Ascending aorta (tissue), 2 donors: ENCODE data around the gene MCOLN1. TPM values are rescaled to one million over a fixed set of nuclear protein-coding genes. Genes with fewer than 3 reads are reported as not detected.

Experiments
- DNase-seq, 2 donors: peaks; one replicate each; pipeline ENCODE4 v3.0.0-alpha.2; 2019; ENCODE audit warnings: low spot score in 2 of 2
- H3K27ac ChIP-seq, 2 donors: fragments of 200-600 bp; sonication (generic); one replicate each; pipeline ENCODE4 v1.5.1; 2016 to 2017; ENCODE audit warnings: mild to moderate bottlenecking in 1 of 2
- H3K27me3 ChIP-seq: fragments of 200-600 bp; sonication (generic); one replicate; pipeline ENCODE4 v1.5.1; 2017
- H3K36me3 ChIP-seq, 2 donors: fragments of 200-600 bp; sonication (generic); one replicate each; pipeline ENCODE4 v1.5.1; 2016
- H3K4me1 ChIP-seq, 2 donors: fragments of 200-600 bp; sonication (generic); one replicate each; pipeline ENCODE4 v1.5.1; 2016 to 2017; ENCODE audit warnings: mild to moderate bottlenecking in 1 of 2
- H3K4me3 ChIP-seq, 2 donors: fragments of 200-600 bp; sonication (generic); one replicate each; pipeline ENCODE4 v1.5.1; 2016 to 2017; ENCODE audit warnings: mild to moderate bottlenecking in 1 of 2
- H3K9me3 ChIP-seq, 2 donors: fragments of 200-600 bp; sonication (generic); one replicate each; pipeline ENCODE4 v1.5.1; 2016
- intact Hi-C: fragments of 100-400 bp; cut with DNase I; formaldehyde crosslinking; loops from one replicate; pipeline ENCODE4 v1.15.1; 2023
- total RNA-seq: library from RNA; depleted of rRNA; stranded (reverse); fragments of >200 nt; gene quantifications from one replicate; pipeline ENCODE4 v1.1.0, GENCODE V29; 2016
- TF ChIP-seq, protein P1 (sequence below), 3 experiments: fragments of 200-600 bp in 2 of 3; fragments of 450-650 bp in 1 of 3; sonication (generic) in 2 of 3; IDR thresholded peaks; one replicate each; pipeline ENCODE4 v1.5.1; 2016 to 2019; ENCODE audit warnings: antibody characterized with exemption in 3 of 3, mild to moderate bottlenecking in 1 of 3, moderate library complexity in 1 of 3

Gene MCOLN1
- total RNA-seq, 1 donor from 2014 or later = 11.9 TPM

DNA sequence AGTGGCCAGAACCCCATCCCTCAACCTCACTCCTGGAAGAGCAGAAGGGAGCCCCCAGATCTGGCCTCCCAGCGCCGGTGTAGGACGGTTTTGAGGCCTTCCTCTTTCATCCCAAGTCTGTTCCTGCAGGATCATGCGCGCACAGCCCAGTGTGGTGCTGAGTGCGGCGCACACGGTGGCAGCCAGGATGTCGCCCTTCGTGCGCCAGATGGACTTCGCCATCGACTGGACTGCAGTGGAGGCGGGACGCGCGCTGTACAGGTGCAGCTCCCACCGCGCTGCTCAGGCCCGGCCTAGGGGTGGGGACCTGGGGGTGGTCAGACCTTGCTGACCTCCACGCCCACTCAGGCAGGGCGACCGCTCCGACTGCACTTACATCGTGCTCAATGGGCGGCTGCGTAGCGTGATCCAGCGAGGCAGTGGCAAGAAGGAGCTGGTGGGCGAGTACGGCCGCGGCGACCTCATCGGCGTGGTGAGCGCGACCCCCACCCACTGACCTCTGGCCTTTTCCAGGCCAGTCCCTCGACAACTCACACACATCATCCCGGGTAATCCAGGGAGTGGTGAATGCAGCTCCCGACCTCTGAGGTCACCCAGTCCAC, 27.8 kb downstream of the MCOLN1 start:
- no peak overlapping the region for H3K4me3 ChIP-seq
- no peak for DNase-seq
- no peaks in the 10 kb centered on the region for H3K9me3 ChIP-seq
- H3K27ac ChIP-seq = no peak overlapping the region
- H3K4me1 ChIP-seq = no peaks in the 10 kb centered on the region
- intact Hi-C loops = no loop called here
- peaks cover 38 to 44% of the 10 kb centered on the region in 2 donors for H3K36me3 ChIP-seq
- H3K27me3 ChIP-seq = no peaks in the 10 kb centered on the region
- TF ChIP-seq, protein P1, sequence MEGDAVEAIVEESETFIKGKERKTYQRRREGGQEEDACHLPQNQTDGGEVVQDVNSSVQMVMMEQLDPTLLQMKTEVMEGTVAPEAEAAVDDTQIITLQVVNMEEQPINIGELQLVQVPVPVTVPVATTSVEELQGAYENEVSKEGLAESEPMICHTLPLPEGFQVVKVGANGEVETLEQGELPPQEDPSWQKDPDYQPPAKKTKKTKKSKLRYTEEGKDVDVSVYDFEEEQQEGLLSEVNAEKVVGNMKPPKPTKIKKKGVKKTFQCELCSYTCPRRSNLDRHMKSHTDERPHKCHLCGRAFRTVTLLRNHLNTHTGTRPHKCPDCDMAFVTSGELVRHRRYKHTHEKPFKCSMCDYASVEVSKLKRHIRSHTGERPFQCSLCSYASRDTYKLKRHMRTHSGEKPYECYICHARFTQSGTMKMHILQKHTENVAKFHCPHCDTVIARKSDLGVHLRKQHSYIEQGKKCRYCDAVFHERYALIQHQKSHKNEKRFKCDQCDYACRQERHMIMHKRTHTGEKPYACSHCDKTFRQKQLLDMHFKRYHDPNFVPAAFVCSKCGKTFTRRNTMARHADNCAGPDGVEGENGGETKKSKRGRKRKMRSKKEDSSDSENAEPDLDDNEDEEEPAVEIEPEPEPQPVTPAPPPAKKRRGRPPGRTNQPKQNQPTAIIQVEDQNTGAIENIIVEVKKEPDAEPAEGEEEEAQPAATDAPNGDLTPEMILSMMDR (IDR thresholded peaks at IDR 0.05) = no peak

DNA sequence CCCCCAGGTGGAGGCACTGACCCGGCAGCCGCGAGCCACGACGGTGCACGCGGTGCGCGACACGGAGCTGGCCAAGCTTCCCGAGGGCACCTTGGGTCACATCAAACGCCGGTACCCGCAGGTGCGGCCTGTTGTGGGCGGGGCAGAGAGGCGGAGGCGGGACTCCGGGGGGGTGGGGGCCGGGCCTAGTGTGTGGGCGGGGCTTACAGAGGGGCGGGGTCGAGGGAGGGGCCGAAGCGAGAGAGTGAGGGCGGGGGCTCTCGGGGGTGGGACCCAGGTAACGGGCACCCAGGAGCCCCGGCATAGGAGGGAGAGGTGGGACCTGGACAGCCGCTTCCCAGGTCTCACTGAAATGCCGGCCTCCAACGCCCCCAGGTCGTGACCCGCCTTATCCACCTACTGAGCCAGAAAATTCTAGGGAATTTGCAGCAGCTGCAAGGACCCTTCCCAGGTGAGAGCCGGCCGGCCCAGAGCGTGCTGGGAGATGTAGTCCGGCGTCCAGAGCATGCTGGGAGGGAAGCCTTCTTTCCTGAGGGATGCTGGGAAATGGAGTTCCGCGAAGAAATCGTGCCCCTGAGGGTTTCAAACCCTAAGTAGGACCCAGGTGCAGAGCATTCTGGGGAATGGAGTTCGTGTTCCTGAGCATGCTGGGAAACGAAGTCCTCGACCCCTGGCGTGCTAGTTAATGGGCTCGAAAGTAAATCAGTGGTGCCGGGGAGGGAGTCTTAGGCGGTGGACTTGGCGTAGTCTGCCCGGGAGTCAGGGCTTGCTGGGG, 28.8 kb downstream of the MCOLN1 start:
- H3K4me1 ChIP-seq = no peaks in the 10 kb centered on the region
- no peaks in the 10 kb centered on the region for H3K27me3 ChIP-seq
- no peak overlapping the region for H3K27ac ChIP-seq
- peak overlapping the region in 1 of 2 donors; percentile 14 for H3K4me3 ChIP-seq
- DNase-seq = peak in 1 of 2 donors; percentile 77
- intact Hi-C loops = loop anchor here (1.0 kb wide), 1 partner anchor 16 kb away; the partner anchor contains the start of gene PNPLA6
- H3K9me3 ChIP-seq = no peaks in the 10 kb centered on the region
- TF ChIP-seq, protein P1 (IDR thresholded peaks at IDR 0.05) = no peak
- peaks cover 46 to 52% of the 10 kb centered on the region in 2 donors for H3K36me3 ChIP-seq

DNA sequence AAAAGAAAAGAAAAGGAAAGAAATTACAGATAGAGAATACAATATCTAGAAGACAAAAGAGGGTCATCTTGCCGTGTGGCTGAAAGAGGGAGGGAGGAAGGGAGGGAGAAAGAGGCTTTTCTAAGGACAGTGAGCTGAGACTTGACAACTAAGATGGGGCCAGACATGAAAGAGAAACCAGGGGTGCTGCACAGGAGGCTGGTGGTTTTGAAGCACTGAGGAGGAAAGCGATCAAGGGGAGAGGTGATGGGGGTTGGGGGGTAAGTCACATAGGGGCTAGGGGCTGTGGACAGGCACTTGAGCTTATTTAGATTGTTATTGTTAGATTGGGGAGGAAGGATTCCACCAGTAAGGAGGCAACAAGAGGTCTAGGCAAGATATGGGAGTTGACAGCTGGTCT, 30.4 kb downstream of the MCOLN1 start:
- intact Hi-C loops = no loop called here
- TF ChIP-seq, protein P1 (IDR thresholded peaks at IDR 0.05) = no peak
- no peak overlapping the region for H3K27ac ChIP-seq
- no peaks in the 10 kb centered on the region for H3K9me3 ChIP-seq
- H3K27me3 ChIP-seq = no peaks in the 10 kb centered on the region
- H3K4me1 ChIP-seq = no peaks in the 10 kb centered on the region
- DNase-seq = no peak
- peaks cover 62 to 63% of the 10 kb centered on the region in 2 donors for H3K36me3 ChIP-seq
- H3K4me3 ChIP-seq = no peak overlapping the region

DNA sequence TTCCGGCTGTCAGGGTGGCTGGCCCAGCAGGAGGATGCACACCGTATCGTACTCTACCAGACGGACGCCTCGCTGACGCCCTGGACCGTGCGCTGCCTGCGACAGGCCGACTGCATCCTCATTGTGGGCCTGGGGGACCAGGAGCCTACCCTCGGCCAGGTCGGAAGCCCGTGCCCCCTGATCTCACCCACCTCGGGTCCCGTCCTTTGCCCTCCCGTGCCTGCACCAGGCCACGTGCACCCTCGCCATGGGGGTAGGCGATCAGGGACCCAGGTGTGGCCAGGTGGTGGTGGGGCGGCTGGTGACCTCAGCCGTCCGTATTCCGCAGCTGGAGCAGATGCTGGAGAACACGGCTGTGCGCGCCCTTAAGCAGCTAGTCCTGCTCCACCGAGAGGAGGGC, 32.1 kb downstream of the MCOLN1 start:
- TF ChIP-seq, protein P1 (IDR thresholded peaks at IDR 0.05) = no peak

DNA sequence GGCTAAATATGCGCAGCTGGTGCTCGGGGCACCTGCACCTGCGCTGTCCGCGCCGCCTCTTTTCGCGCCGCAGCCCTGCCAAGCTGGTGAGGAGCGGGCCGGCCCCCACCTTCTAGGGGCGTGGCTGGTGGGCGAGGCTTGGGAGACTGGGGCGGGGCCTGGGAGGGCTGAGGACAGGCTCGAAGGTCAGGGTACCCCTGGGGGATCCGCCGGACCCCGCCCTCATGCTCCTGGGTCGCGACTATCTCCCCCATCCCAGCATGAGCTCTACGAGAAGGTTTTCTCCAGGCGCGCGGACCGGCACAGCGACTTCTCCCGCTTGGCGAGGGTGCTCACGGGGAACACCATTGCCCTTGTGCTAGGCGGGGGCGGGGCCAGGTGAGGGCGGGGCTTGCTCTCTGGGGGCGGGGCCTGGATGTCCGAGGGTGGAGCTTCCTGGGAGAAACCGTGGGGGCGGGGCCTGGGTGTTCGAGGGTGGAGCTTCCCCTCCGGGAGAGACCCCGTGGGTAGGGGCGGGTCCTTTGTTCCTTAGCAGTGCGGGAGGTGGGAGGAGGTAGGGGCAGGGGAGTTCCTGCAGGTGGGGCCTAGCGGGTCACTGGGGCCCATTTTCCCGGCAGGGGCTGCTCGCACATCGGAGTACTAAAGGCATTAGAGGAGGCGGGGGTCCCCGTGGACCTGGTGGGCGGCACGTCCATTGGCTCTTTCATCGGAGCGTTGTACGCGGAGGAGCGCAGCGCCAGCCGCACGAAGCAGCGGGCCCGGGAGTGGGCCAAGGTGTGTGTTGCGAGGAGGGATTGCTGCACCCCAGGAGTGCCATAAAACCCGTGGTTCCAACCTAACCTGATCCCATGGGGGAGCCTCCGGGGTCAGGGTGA, 32.8 kb downstream of the MCOLN1 start:
- DNase-seq = no peak
- no peaks in the 10 kb centered on the region for H3K27me3 ChIP-seq
- H3K27ac ChIP-seq = no peak overlapping the region
- H3K9me3 ChIP-seq = no peaks in the 10 kb centered on the region
- H3K4me3 ChIP-seq = no peak overlapping the region
- intact Hi-C loops = no loop called here
- H3K36me3 ChIP-seq = peaks cover 80% of the 10 kb centered on the region in 2 donors
- TF ChIP-seq, protein P1 (IDR thresholded peaks at IDR 0.05) = no peak
- no peaks in the 10 kb centered on the region for H3K4me1 ChIP-seq

More for the DNA sequence above, 32.1 kb downstream of the MCOLN1 start:
- Histone ChIP-seq H3K9me3 (no peaks in the 10 kb centered on the region), H3K27ac (no peak overlapping the region), H3K27me3 (no peaks in the 10 kb centered on the region), H3K4me1 (no peaks in the 10 kb centered on the region), H3K4me3 (no peak overlapping the region), H3K36me3 (peaks cover 80% of the 10 kb centered on the region in 2 donors)
- DNase-seq = no peak
- intact Hi-C loops = no loop called here
